Activated CD4-positive, alpha-beta T cell treated with anti-CD3 and anti-CD28 coated beads for 1 hour (primary cell): ENCODE results near the gene NCK2.
"Not testable (repeated sequence)": the region's sequence is repeated elsewhere in the genome, so short reads cannot be mapped to it uniquely, and the experiment has no call there.

Experiments used
- DNase-seq: peaks from one replicate; pipeline ENCODE4 v3.0.0-alpha.2; 2020

NCK2 gene

GRCh38 chr2:105879106-105879802, 134.5 kb downstream of the NCK2 start:
- no peak for DNase-seq

DNA sequence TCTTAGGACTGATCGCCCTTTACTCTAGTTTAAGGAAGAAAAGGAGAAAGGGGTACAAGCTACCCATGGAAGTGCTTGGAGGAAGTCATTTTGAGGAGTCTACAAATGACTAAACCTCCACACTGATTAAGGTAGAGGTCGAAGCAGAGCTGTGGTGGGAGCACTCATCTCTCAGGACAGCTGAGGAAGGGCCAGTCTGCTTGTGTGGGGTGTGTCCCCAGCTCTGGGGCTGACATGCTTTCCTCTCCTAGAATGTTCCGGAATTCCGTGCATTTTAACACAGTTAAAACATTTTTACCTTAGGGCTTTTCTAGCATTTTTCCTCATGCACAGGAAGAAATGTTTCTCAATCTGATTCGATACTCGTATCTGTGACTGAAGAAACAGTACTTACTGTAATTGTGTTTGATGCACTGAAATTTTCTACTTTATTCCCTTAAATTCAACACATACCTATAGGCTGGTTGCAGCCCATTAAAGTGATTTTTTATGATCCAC, 135.1 kb downstream of the NCK2 start:
- no peak for DNase-seq

- no peak for DNase-seq
These were observed 135.9 kb downstream of the NCK2 start for GRCh38 chr2:105880637-105881036.

DNA sequence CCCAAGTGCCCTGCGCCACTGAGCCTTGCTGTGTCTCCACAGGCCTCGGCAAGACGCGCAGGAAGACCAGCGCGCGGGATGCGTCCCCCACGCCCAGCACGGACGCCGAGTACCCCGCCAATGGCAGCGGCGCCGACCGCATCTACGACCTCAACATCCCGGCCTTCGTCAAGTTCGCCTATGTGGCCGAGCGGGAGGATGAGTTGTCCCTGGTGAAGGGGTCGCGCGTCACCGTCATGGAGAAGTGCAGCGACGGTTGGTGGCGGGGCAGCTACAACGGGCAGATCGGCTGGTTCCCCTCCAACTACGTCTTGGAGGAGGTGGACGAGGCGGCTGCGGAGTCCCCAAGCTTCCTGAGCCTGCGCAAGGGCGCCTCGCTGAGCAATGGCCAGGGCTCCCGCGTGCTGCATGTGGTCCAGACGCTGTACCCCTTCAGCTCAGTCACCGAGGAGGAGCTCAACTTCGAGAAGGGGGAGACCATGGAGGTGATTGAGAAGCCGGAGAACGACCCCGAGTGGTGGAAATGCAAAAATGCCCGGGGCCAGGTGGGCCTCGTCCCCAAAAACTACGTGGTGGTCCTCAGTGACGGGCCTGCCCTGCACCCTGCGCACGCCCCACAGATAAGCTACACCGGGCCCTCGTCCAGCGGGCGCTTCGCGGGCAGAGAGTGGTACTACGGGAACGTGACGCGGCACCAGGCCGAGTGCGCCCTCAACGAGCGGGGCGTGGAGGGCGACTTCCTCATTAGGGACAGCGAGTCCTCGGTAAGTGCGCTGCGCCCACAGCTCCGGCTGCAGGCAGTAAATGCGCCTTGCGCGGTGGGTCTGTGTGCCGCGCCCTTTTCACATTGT, 136.8 kb downstream of the NCK2 start:
- no peak for DNase-seq

DNA sequence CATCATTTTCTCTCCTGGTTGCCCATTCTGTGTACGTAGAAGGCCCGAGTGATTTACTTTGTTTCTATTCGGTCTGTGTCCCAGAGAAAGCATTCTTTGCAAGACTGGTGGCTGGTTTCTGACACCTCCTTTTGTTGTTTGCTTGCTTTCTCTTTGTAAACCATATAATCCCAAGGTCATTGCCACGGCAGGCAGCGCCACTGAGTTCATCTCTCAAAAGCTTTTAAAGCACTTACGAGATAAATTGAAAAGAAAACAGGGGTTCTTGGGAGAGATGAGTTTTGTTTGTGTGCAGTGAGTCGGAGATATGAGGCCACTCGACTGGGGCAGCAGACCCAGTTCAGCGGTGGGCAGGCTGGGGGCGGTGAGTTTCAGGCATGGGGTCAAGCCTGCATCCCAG, 137.6 kb downstream of the NCK2 start:
- no peak for DNase-seq

DNA sequence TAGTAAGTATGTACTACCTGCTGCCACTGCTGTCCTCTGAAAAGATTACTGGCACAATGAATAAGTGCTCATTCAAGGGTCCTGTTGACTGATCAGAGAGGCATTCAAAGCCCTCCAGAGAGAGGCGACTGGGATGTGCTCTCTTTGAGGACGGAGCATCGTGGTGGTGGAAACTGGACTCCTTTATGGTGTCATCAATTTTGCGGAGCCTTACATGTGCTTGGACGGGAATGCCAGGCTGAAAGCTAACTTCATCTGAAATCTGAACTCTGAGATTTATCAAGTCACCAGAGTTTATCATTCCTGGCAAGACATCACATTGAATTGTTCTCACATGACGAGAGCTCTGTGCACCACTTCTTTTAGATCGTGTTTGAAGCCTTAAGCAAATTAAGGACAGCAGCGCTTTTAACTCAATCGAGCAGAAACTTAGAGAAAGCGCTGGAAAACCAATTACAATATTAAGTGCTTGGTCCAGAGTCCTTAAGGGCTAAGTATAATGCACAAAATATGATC, 138.3 kb downstream of the NCK2 start:
- DNase-seq = no peak

DNA sequence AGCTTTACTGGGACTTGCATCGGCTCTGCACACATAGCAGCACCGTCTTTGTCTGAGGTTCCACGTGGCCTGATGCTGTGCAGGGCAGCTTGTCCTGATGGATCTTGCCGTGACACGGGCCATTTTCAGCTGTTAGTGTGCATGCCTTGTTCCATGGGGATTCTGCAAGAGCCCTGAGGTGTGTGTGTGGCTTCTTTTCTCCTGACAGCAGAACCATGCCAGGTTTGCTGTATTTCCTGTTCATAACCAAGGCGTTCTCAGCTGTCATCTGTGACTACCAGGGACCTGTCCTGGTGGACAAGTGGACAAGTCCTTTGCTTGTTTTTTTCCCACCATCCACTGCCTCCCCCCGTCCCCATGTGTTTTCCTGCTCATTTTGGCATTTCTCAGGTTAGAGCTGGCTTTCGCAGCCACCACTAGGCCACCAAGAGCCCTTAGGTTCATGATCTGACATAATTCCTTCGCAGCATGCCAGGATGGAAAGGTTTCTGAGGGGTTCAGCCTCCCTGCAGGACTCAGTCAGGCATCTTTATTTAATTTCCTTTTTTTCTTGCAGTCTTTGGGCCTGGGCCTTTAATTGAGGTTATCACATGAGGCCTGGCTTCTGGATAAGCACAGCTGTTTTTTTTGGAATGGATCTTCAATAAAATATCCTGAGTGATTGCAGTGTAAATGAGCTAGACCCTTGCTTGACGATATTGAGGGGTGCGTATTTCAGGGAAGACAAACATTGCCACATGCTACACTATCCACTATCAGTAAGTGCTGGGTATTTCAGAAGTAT, 139.4 kb downstream of the NCK2 start:
- no peak for DNase-seq

GRCh38 chr2:105885456-105885855, 140.7 kb downstream of the NCK2 start:
- no peak for DNase-seq

DNA sequence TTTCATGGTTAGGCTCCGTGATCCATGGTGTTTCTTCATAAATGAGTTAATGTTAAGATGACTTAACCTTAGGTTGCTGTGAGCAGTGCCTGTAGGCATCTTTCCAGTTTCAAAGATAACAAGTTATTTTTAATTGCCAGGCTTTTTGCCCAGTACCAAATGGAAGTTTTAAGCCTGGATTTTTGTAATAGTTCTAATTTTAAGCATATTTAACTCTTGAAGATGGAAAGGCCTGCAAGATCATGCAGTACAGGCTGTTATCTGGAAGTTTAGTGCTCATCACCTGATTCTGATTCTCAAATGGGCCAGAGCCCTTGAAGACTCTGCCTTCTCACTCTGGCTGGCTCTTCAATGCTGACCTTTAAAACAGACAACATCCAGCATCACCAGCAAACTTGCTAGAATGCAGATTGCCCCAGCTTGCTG, 141.3 kb downstream of the NCK2 start:
- DNase-seq = no peak

DNA sequence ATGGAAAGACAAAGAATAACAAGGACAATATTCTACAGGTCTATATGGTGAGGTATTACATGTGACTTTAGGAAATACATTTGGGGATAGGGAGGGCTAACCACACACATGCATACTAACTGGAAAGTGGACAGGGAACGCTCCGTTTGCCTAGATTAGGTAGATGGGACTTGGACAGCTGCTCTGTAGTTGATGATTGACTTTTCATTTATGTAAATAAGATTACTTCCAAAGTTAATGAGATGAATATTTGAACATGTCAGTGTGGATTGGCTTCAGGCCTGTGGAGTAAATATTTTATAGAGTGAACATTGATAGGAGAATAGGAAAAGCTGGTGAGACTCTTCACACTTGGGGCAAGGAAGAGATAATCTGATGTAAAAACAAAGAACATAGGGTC, 142.0 kb downstream of the NCK2 start:
- no peak for DNase-seq

GRCh38 chr2:105887256-105887655, 142.5 kb downstream of the NCK2 start:
- no peak for DNase-seq

GRCh38 chr2:105888625-105889024, 143.9 kb downstream of the NCK2 start:
- no peak for DNase-seq

DNA sequence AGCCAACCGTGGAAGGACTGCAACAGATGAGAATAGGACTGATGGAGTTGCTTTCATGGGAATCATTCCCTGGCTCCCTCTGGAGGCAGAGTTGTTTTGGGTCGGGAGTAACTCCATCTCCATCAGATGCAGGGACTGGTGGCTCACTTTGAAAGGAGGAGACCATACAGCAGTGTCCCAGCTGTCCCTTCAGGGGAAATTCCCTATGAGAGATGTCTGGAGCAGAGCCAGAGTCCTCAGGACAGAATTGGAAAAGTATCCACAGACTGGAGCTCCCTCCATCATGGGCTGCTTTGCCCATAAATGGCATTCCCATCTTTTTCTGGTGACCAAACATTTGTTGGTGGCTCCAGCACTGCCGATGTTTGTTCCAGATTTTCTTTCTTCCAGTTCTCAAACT, 144.3 kb downstream of the NCK2 start:
- no peak for DNase-seq

DNA sequence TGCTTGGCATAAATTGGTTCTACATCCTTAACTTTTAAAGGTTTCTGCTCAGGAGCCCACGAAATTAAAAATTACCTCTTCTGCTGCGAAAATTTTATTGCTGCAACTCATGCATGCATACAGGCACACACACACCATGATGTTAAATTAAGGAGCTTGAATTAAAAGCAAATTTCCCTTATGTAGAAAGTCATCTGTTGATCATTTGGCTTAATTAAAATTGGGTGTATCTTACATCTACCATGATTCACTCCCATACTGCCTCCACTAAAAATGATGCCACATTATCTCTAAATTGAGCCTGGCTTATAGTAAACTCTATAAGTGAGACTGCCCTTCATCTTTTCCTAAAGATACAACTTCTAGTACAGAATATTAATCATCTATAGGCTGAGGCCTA, 145.4 kb downstream of the NCK2 start:
- DNase-seq = no peak

- no peak for DNase-seq
These were observed 146.1 kb downstream of the NCK2 start for GRCh38 chr2:105890856-105891255.

DNA sequence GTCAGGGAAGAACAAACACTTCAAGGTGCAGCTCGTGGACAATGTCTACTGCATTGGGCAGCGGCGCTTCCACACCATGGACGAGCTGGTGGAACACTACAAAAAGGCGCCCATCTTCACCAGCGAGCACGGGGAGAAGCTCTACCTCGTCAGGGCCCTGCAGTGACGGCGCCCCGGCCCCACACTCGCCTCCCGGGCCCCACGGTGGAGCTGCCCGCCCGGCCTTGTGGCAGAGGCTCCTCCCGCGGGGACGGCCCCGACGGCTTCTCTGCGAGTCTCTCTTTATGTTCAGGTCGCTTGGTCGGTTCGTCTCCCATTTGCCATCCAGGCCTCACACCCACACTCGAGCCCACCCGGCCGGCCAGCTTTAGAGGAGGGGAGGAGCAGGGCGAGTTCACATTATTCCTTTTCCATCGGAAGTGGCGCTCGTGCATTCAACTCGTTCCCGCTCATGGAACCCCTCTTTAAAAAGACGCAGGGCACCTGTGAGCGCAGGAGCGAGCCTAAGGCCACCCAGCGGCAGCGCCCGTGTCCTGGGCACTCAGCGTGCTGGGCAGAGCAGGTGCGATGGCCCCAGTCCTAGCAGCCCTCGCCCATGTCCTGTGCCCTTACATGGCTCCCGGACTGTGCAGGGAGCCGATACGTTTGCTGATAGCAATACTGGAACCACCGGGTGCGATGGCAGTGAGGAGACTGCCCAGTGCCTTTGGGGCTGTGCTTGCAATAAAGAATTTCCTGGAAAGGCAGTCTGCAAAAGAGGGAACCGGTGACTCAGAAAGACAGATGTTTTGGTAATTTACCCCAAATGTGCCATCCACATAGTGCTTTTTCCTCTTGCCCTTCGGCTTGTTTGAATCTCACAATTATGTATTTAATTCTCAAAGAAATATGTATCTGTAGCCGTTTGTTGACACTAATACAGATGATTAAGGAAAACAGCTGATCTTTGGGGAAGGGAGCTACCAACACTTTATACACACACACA, 148.6 kb downstream of the NCK2 start:
- no peak for DNase-seq

- no peak for DNase-seq
These were observed 149.7 kb downstream of the NCK2 start for GRCh38 chr2:105894327-105894944.

GRCh38 chr2:105895990-105896764, 151.5 kb downstream of the NCK2 start:
- no peak for DNase-seq

DNA sequence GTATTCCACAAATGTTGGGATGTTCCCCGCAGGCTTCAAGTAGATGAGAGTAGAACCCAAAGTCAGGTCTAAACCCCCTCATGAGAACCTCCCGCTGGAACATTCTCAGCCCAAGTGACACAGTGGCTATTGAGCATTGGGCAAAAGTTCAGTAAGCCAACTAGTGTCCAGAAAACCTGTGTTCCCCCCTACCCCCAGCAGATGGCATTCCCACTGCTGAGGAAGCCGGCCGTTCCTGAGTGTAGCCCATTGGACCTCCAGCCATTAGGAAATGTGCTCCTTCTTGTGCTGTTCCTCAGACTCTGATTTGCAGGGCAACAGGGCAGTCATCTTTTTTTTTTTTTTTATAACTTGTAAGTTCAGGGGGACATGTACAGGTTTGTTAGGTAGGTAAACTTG, 152.1 kb downstream of the NCK2 start:
- no peak for DNase-seq

DNA sequence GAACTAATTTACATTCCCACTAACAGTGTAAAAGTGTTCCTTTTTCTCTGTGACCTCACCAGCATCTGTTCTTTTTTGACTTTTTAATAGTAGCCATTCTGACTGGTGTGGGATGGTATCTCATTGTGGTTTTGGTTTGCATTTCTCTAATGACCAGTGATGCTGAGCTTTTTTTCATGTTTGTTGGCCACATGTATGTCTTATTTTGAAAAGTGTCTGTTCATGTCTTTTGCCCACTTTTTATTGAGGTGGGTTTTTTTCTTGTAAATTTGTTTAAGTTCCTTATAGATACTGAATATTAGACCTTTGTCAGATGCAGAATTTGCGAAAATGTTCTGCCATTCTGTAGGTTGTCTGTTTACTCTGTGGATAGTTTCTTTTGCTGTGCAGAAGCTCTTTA, 153.0 kb downstream of the NCK2 start:
- DNase-seq = not testable (repeated sequence)
